NB4 (cell line): ENCODE results near the gene CWC22.

ENCODE experiments used
- CTCF ChIP-seq: IDR thresholded peaks from one replicate; pipeline ENCODE4 v1.5.1; 2012; ENCODE audit warnings: low read depth, low read length
- MYC ChIP-seq: IDR thresholded peaks from 2 replicates; pipeline ENCODE4 v1.6.1; 2011; ENCODE audit warnings: low read depth, low read length
- POLR2A ChIP-seq: IDR thresholded peaks from 2 replicates; pipeline ENCODE4 v1.6.1; 2011; ENCODE audit warnings: mild to moderate bottlenecking; ENCODE audit not compliant: insufficient read length; ENCODE audit errors: extremely low read depth

GRCh38 chr2:179927041-179927440 lies 80.1 kb downstream of the CWC22 start:
- TF ChIP-seq CTCF (no peak), POLR2A (no peak), MYC (no peak)
